Gastroesophageal sphincter (tissue), 4 donors: ENCODE results near the gene USP32. TPM values are rescaled to one million over a fixed set of nuclear protein-coding genes. Genes with fewer than 3 reads are reported as not detected.

Experiments used
- ATAC-seq: fragments of 150-250 bp; one replicate; pipeline ENCODE4 v1.9.1; 2016; ENCODE audit warnings: mild to moderate bottlenecking, moderate library complexity
- H3K27ac ChIP-seq, 4 donors: fragments of 200-600 bp; sonication (generic) in 3 of 4; 1 replicate in 3 of 4; 2 replicates in 1 of 4; pipeline ENCODE4 v1.5.1; 2016 to 2019
- H3K27me3 ChIP-seq: fragments of 200-600 bp; sonication (generic); one replicate; pipeline ENCODE4 v1.5.1; 2019
- H3K36me3 ChIP-seq, 2 donors: fragments of 200-600 bp; sonication (generic); one replicate each; pipeline ENCODE4 v1.5.1; 2019; ENCODE audit warnings: control low read depth in 1 of 2
- H3K4me1 ChIP-seq, 3 donors: fragments of 200-600 bp; sonication (generic); 1 replicate in 2 of 3; 2 replicates in 1 of 3; pipeline ENCODE4 v1.5.1; 2016 to 2019; ENCODE audit warnings: control low read depth in 2 of 3
- H3K4me3 ChIP-seq, 2 donors: fragments of 200-600 bp; sonication (generic); one replicate each; pipeline ENCODE4 v1.5.1; 2019; ENCODE audit warnings: mild to moderate bottlenecking in 1 of 2, moderate library complexity in 1 of 2
- H3K9me3 ChIP-seq, 3 donors: fragments of 200-600 bp; sonication (generic); one replicate each; pipeline ENCODE4 v1.5.1; 2017 to 2019; ENCODE audit warnings: control low read depth in 2 of 3
- CTCF ChIP-seq, 4 experiments: fragments of 200-600 bp in 2 of 4; fragments of 450-650 bp in 2 of 4; sonication (generic) in 1 of 4; IDR thresholded peaks; one replicate each; pipeline ENCODE4 v1.5.1; 2017 to 2019; ENCODE audit warnings: antibody characterized with exemption in 4 of 4, mild to moderate bottlenecking in 2 of 4, moderate library complexity in 2 of 4
- EP300 ChIP-seq: sonication (generic); formaldehyde crosslinking; IDR thresholded peaks from one replicate; pipeline ENCODE4 v1.6.1; 2017; ENCODE audit warnings: antibody characterized with exemption, mild to moderate bottlenecking
- POLR2A ChIP-seq, 2 donors: fragments of 450-650 bp; IDR thresholded peaks; one replicate each; pipeline ENCODE4 v1.6.1; 2017; ENCODE audit warnings: antibody characterized with exemption in 2 of 2, mild to moderate bottlenecking in 2 of 2, moderate library complexity in 1 of 2
- POLR2AphosphoS5 ChIP-seq: sonication (generic); formaldehyde crosslinking; IDR thresholded peaks from one replicate; pipeline ENCODE4 v1.6.1; 2017; ENCODE audit warnings: antibody characterized with exemption
- WGBS, 2 donors: methylation state at CpG; one replicate each; pipeline ENCODE4 v1.1.5; 2018; ENCODE audit warnings: low coverage in 1 of 2; 5-methylcytosine and 5-hydroxymethylcytosine counted together
- total RNA-seq, 4 donors: library from RNA; depleted of rRNA; stranded (reverse); fragments of >200 nt; gene quantifications; one replicate each; pipeline ENCODE4 v1.1.0, GENCODE V29; 2016

USP32 gene
- total RNA-seq, 4 donors from 2014 or later = 44.1 to 55.5 (median 51.4) TPM

GRCh38 chr17:60293580-60294335 lies 98.2 kb downstream of the USP32 start:
- no peak for TF ChIP-seq CTCF (IDR thresholded peaks at IDR 0.05)
- Histone ChIP-seq H3K27ac (no peak overlapping the region), H3K36me3 (peaks cover 0 to 24% of the 10 kb centered on the region in 2 donors), H3K9me3 (no peaks in the 10 kb centered on the region), H3K4me3 (no peak overlapping the region), H3K4me1 (no peaks in the 10 kb centered on the region), H3K27me3 (no peaks in the 10 kb centered on the region)
- WGBS, 2 donors = 88 to 94% methylated on average over 1 to 3 of the region's 3 CpGs
- no peak for ATAC-seq

GRCh38 chr17:60292697-60293096 lies 99.2 kb downstream of the USP32 start:
- Histone ChIP-seq H3K4me1 (no peaks in the 10 kb centered on the region), H3K27ac (no peak overlapping the region), H3K36me3 (peaks cover 0 to 32% of the 10 kb centered on the region in 2 donors), H3K9me3 (no peaks in the 10 kb centered on the region), H3K4me3 (no peak overlapping the region), H3K27me3 (no peaks in the 10 kb centered on the region)
- 100% methylated on average over 1 of the region's 1 CpG for WGBS, 2 donors
- no peak for TF ChIP-seq POLR2AphosphoS5
- TF ChIP-seq EP300 = no peak
- TF ChIP-seq POLR2A (IDR thresholded peaks at IDR 0.05) = no peak
- TF ChIP-seq CTCF (IDR thresholded peaks at IDR 0.05) = no peak
- no peak for ATAC-seq

- TF ChIP-seq EP300 (no peak), CTCF (IDR thresholded peaks at IDR 0.05) (no peak), POLR2A (IDR thresholded peaks at IDR 0.05) (no peak), POLR2AphosphoS5 (no peak)
- Histone ChIP-seq H3K4me1 (no peaks in the 10 kb centered on the region), H3K27ac (no peak overlapping the region), H3K36me3 (peaks cover 0 to 30% of the 10 kb centered on the region in 2 donors), H3K9me3 (no peaks in the 10 kb centered on the region), H3K27me3 (no peaks in the 10 kb centered on the region), H3K4me3 (no peak overlapping the region)
- WGBS, 2 donors = 48 to 88% methylated on average over 1 of the region's 1 CpG
- ATAC-seq = no peak
Measured at GRCh38 chr17:60284709-60285108, 107.2 kb downstream of the USP32 start.

- TF ChIP-seq CTCF (IDR thresholded peaks at IDR 0.05) (no peak), EP300 (no peak), POLR2A (IDR thresholded peaks at IDR 0.05) (no peak), POLR2AphosphoS5 (no peak)
- Histone ChIP-seq H3K4me3 (no peak overlapping the region), H3K36me3 (peaks cover 0 to 25% of the 10 kb centered on the region in 2 donors), H3K27me3 (no peaks in the 10 kb centered on the region), H3K27ac (no peak overlapping the region), H3K9me3 (no peaks in the 10 kb centered on the region), H3K4me1 (no peaks in the 10 kb centered on the region)
- no peak for ATAC-seq
- WGBS, 2 donors = 84 to 93% methylated on average over 3 of the region's 3 CpGs
Measured at GRCh38 chr17:60283816-60284215, 108.1 kb downstream of the USP32 start.

- Histone ChIP-seq H3K9me3 (no peaks in the 10 kb centered on the region), H3K27me3 (no peaks in the 10 kb centered on the region), H3K36me3 (no peaks in the 10 kb centered on the region), H3K27ac (no peak overlapping the region), H3K4me3 (no peak overlapping the region), H3K4me1 (peaks cover 0 to 5% (median 0%) of the 10 kb centered on the region in 3 donors)
- TF ChIP-seq CTCF (IDR thresholded peaks at IDR 0.05) (no peak), POLR2A (IDR thresholded peaks at IDR 0.05) (no peak), POLR2AphosphoS5 (no peak), EP300 (no peak)
- ATAC-seq = no peak
Measured at GRCh38 chr17:60280673-60281072, 111.3 kb downstream of the USP32 start.
